Measurements from ENCODE around the gene HOXD13.

HOXD13 gene

DNA sequence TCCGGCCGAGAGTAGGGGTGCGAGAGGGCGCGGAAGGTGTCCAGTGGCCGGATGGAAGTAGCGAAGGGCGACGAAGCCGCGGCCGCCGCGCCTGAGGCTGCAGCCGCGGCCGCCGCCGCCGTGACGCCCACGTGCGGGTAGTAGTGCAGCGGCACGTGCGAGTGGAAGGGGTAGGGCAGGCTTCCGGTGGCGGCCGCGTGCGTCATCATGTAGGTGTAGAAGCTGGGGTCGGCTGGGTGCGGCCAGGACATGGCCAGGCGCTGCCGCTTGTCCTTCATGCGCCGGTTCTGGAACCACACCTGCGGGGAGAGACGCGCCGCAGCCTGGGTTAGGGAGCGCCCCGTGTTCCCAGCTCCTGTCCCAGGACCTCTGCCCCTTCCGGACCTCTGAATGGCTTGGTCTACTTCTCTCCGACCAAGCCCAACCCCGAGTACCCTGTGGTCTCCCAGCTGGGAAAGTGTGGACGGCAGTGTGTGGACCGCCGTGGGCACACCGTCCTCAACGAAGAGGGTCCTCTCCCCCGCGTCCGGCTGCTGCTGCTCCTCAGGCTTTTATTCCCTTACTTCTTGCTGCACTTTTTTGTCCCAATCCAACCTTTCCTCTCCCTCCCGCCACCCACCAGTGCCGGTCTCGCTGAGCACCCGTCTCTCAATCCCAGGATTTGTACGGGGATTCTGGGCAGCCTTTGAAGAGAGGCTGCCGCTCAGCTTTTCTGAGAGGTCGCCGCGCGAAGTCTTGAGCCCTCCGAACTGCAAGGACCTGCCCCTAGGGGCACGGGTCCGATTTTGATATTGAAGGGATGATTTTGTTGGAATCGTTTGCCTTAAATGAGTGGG, 11.8 kb upstream of the HOXD13 start:
- FAIRE-seq (no peak), DNase-seq (ENCODE audit: extremely low spot score, insufficient read length, low read depth) (no peak)

DNA sequence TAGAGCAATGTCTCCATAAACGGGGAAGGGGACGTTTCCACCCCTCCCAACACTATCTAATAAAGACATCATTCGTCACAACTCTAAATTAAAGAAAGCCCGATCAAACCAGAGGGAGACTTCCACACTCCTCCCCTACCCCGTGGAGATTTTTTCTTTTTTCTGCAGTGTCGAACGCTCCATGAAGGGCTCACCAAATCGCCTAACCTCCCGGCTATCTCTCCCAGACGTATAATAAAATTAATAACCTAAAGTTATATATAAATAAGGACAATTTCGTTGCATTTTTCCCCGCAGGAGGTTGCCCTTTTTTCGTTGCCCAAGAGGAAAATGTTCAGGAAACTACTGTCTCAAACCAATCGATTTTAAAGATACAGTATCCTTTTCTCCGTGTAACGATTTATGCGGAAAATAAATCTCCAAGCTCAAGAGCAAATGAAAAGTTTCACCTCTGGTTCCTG, 11.1 kb upstream of the HOXD13 start:
- DNase-seq (ENCODE audit: extremely low spot score, insufficient read length, low read depth): no peak
- no peak for FAIRE-seq

- FAIRE-seq: no peak
- DNase-seq (ENCODE audit: extremely low spot score, insufficient read length, low read depth): no peak
These were observed 10.5 kb upstream of the HOXD13 start for GRCh38 chr2:176081837-176082524.

DNA sequence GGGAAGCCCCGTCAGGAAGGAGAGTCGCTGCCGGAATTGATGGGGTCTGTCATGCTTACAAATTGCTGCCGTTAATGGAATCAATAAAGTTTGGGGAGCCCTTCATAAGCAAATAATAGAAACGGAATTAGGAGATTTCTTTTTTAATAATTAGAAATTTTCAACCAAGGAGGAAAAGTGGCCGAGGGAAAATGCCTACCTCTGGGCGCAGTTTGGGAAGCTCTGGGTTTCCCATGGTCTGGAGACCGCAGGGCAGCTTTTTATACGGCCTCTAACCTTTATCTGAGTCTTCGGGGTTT, 10.0 kb upstream of the HOXD13 start:
- no peak for FAIRE-seq
- no peak for DNase-seq (ENCODE audit: extremely low spot score, insufficient read length, low read depth)

GRCh38 chr2:176082824-176083751, 9.4 kb upstream of the HOXD13 start:
- no peak for FAIRE-seq
- DNase-seq (ENCODE audit: extremely low spot score, insufficient read length, low read depth): no peak

DNA sequence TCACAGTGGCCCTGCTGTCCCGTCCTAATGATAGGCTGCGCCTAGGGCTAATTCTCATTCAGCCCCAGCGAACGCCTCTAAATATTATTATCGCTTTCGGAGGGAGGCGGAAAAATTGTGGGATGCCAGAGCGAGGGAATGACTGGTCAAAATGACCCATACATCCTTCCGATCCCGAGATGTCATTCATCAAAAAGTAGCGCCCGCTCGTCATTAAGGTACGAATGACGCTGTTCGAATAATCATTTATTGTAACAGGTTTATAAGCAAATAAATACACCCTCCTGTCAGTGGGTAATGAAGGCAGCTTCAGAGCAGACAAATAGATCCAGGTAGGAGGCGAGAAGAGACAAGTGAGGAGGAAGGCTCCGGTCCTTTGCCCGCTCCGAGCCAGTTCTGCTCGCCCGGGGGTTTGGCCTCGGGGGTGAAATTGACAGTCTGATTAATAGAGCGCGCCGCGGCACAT, 8.7 kb upstream of the HOXD13 start, which contains the start of gene EVX2:
TSS of gene EVX2 (minus strand) at position 167 of the 466 bp plus-strand sequence. CDS start 186 bp downstream, outside the sequence.
- FAIRE-seq: no peak
- DNase-seq (ENCODE audit: extremely low spot score, insufficient read length, low read depth): no peak

DNA sequence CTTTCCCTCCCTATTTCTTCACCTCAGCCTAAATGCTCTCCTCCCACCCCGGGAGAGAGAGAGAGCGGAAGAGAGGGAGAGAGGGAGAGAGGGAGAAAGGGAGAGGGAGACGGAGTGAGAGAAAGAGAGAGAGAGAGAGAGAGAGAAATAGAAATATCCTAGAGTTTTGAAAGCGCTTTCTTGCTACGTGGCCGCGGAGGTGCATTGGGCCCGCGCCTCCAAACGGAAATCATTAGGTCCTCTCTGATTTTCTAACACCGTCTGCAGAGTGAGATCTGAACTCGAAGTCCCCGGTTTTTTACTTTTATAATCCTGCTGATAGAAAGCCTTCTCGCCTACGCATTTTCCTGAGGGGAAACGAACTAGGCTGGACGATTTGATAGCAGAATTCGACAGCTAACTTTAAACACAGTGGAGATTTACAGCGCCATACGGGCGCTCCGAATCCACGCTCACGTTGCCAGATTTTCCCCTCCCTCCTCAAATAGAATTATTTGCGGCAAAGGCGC, 7.9 kb upstream of the HOXD13 start:
- FAIRE-seq (no peak), DNase-seq (ENCODE audit: extremely low spot score, insufficient read length, low read depth) (no peak)

- DNase-seq (ENCODE audit: extremely low spot score, insufficient read length, low read depth): no peak
These were observed 7.3 kb upstream of the HOXD13 start for GRCh38 chr2:176085120-176085788.

GRCh38 chr2:176085861-176086771, 6.4 kb upstream of the HOXD13 start:
- FAIRE-seq (no peak), DNase-seq (ENCODE audit: extremely low spot score, insufficient read length, low read depth) (no peak)

More at GRCh38 chr2:176085120-176085788, 7.3 kb upstream of the HOXD13 start:
- no peak for FAIRE-seq

DNA sequence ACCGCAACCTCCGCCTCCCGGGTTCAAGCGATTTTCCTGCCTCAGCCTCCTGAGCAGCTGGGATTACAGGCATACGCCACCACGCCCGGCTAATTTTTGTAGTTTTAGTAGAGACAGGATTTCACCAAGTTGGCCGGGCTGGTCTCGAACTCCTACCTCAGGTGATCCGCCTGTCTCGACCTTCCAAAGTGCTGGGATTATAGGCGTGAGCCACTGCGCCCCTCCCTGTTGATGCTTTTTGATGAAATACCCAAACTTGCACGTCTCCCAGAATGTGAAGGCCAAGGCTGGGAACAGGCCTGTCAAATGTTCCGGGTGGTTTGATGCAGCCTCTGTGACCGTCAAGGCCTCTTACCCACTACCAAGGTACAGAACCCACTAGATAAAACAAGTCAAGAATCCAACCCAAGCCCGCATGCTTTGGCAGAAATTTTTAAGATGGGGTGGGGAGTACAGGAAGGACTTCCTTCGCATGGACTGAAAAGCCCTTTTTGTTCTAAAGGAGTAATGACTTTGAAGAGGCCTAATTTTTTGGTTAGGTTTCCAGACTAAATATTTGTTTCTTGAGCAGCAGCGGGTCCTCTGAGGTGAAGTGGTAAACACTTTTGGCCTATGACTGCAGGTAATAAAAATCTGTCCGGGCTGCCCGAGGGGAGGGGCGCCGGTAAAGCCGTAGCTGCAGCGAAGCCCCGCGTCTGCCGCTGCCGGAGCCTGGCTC, 5.0 kb upstream of the HOXD13 start:
- DNase-seq (ENCODE audit: extremely low spot score, insufficient read length, low read depth) (no peak), FAIRE-seq (no peak)

GRCh38 chr2:176088048-176088936, 4.2 kb upstream of the HOXD13 start:
- no peak for FAIRE-seq

DNA sequence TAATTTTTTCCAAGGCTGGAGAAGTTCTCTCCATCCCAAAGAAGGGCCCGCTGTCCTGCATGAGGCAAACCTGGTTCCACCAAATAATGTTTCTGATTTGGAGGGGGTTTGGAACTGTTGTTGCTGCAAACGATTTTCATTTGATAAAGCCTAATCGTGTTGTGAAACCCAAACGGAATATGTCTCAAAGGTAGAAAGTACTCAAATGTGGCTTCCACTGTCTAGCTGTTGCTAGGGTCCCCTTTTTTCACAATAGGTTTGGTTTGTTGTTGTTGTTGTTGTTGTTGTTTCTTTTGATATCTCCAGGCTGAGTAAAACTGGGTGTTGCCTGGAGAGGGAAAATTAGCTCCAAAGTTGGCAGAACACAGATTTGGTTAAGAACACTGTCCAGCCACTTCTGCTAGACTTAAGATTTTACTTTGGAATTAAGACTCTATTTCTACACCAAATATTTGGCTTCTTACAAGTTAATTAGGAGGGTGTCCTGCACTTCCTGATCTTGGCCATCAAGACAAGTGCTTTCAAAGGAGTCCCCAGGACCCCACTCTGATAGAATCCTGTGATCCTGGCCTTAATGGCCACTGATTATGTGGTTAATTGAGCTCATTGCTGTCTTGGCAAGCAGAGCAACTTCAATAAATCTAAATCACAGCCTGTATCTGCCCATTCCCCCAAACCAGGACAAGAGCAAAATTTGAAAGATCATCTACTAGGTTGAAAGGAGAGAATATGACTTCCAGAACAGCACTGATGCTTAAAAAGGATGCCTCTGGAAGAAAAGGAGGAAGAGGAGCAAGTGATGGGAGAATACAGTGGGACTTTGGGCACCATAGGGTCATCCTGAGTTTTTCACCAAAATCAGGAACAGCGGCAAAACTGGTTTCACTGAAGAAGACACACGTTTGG, 3.3 kb upstream of the HOXD13 start:
- DNase-seq (ENCODE audit: extremely low spot score, insufficient read length, low read depth) (no peak), FAIRE-seq (no peak)

More at GRCh38 chr2:176088048-176088936, 4.2 kb upstream of the HOXD13 start:
- DNase-seq (ENCODE audit: extremely low spot score, insufficient read length, low read depth): no peak

DNA sequence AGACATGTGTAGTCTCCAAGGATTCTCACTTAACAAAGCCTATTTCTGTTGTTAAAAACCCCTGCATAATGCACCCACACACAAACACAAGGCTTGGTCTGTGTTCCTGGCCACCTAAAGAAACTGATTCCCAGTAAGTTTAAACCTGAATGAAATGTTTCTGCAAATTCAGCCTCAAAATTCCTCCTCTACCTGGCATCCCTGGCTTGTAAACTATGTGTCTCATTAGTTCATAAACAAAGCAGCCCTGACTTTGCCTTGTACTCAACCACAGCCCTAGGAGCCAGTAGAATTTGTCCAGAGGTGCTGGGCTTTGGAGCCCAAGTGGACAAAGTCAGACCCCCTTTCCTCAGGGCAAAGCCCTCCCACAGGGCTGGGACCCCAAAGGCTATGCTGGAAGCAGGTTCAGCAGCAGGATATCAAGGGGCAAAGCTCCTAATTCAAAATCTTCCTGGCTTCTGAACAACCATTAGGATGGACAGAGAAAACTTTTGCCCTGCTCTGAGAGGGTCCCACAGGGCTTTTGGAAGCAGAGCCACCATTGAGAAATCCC, 2.6 kb upstream of the HOXD13 start:
- no peak for DNase-seq (ENCODE audit: extremely low spot score, insufficient read length, low read depth)
- FAIRE-seq: no peak

DNA sequence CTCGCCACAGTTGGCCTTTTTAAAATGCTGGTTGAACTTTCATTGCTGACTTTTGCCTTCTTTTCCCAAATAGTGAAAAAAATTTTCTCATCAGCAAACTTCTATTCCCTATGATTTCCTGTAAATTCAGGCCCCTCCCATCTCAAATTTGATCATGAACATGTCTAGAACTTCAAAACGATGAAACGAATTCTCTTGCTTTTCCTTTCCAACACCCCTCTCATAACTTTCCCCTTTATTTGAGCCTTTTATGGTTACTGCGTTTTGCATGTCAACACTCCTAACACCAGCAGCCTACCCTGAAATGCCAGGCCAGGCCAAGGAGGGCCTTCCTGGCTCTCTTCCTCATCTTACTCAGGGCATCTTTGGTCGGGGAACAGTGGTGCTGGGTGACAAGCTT, 1.7 kb upstream of the HOXD13 start:
- DNase-seq (ENCODE audit: extremely low spot score, insufficient read length, low read depth) (no peak), FAIRE-seq (no peak)

All from GM18507 (cell line).